ENCODE data around the gene TROAP.
"Not testable (repeated sequence)": the region's sequence is repeated elsewhere in the genome, so short reads cannot be mapped to it uniquely, and the experiment has no call there.

The TROAP gene

GRCh38 chr12:49332891-49333371 lies 9.9 kb downstream of the TROAP start:
- no peak overlapping the region for H3K27ac ChIP-seq
- TF ChIP-seq, protein P1, sequence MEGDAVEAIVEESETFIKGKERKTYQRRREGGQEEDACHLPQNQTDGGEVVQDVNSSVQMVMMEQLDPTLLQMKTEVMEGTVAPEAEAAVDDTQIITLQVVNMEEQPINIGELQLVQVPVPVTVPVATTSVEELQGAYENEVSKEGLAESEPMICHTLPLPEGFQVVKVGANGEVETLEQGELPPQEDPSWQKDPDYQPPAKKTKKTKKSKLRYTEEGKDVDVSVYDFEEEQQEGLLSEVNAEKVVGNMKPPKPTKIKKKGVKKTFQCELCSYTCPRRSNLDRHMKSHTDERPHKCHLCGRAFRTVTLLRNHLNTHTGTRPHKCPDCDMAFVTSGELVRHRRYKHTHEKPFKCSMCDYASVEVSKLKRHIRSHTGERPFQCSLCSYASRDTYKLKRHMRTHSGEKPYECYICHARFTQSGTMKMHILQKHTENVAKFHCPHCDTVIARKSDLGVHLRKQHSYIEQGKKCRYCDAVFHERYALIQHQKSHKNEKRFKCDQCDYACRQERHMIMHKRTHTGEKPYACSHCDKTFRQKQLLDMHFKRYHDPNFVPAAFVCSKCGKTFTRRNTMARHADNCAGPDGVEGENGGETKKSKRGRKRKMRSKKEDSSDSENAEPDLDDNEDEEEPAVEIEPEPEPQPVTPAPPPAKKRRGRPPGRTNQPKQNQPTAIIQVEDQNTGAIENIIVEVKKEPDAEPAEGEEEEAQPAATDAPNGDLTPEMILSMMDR (conservative IDR thresholded peaks at IDR 0.05) = no peak
- TF ChIP-seq ZFX (IDR thresholded peaks at IDR 0.05) = no peak

DNA sequence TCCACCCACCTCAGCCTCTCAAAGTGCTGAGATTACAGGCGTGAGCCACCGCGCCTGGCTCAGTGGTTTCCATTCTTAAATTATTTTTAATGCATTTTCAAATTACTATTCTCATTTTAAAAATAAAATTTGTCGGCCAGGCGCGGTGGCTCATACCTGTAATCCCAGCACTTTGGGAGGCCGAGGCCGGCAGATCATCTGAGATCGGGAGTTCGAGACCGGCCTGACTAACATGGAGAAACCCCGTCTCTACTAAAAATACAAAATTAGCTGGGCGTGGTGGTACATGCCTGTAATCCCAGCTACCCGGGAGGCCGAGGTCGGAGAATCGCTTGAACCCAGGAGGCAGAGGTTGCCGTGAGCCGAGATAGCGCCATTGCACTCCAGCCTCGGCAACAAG lies 10.7 kb downstream of the TROAP start:
- H3K27ac ChIP-seq = not testable (repeated sequence)

DNA sequence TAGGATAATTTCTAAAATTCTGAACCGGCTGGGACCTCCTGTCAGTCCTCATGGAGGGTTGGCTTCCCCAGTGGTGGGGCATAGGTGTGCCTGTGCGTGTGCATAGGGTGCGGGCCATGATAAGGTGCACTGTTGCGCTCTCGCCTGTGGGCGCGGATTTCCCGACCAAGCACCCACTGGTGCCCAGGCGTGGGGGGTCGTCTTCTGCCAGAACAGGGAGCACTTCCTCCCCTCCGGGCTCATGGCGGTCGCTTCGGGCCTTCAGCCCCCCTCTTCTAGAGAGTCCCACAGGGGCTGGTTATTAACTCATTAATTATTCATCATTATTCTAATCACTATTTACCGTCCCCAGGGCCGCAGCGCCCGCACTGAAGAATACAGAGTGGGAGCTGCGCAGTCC lies 11.2 kb downstream of the TROAP start:
- TF ChIP-seq, protein P1 (conservative IDR thresholded peaks at IDR 0.05) = no peak
- TF ChIP-seq ZFX (IDR thresholded peaks at IDR 0.05) = no peak
- H3K27ac ChIP-seq = no peak overlapping the region

DNA sequence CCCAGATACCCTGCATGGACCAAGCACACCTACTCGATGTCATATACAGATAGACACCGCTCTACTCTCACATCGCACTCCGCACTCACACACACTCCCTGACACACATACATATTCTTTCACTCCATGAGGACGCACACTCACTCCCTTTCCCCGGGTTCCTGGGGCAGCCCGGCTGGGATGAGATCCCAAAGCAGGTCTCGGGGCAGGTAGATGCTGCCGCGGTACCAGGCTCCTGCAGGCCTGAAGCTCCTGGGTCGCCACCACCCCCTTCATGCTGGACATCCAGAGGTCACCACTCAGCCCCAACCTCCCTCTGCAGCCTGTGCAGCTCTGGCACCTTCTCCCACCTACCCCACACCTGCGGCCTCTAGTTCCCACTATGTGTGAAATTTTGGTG lies 11.6 kb downstream of the TROAP start:
- TF ChIP-seq ZFX (IDR thresholded peaks at IDR 0.05) = no peak
- TF ChIP-seq, protein P1 (conservative IDR thresholded peaks at IDR 0.05) = no peak
- no peak overlapping the region for H3K27ac ChIP-seq

GRCh38 chr12:49335118-49335954 lies 12.3 kb downstream of the TROAP start:
- no peak for TF ChIP-seq ZFX (IDR thresholded peaks at IDR 0.05)
- TF ChIP-seq, protein P1 (conservative IDR thresholded peaks at IDR 0.05) = no peak

GRCh38 chr12:49335955-49336644 lies 13.0 kb downstream of the TROAP start:
- H3K27ac ChIP-seq = no peak overlapping the region
- no peak for TF ChIP-seq ZFX (IDR thresholded peaks at IDR 0.05)
- TF ChIP-seq, protein P1 (conservative IDR thresholded peaks at IDR 0.05) = no peak

More at GRCh38 chr12:49335118-49335954, 12.3 kb downstream of the TROAP start:
- H3K27ac ChIP-seq = no peak overlapping the region

GRCh38 chr12:49336645-49337584 lies 13.9 kb downstream of the TROAP start, which contains the start of gene C1QL4:
TSS of gene C1QL4 (minus strand) at chr12:49337188. CDS start at chr12:49336477, 711 bp downstream.
- no peak for TF ChIP-seq ZFX (IDR thresholded peaks at IDR 0.05)
- TF ChIP-seq, protein P1 (conservative IDR thresholded peaks at IDR 0.05) = peak; percentile 100
- H3K27ac ChIP-seq = no peak within 1 kb of the TSS; the same call in 1 of the 2 replicates

Measured in C4-2B (cell line).